ENCODE data around the gene GOLGA8B. TPM values are rescaled to one million over a fixed set of nuclear protein-coding genes. Genes with fewer than 3 reads are reported as not detected.
"Not testable (repeated sequence)": the region's sequence is repeated elsewhere in the genome, so short reads cannot be mapped to it uniquely, and the experiment has no call there.

Gene GOLGA8B
- total and polyA plus RNA-seq, 12 donors = 4.0 to 80.6 (median 21.4) TPM

GRCh38 chr15:34555162-34555561, 28.3 kb downstream of the GOLGA8B start:
- 88% methylated on average over 2 of the region's 7 CpGs; no CpG with 5 or more reads in 1 of the 2 donors for WGBS, 2 donors
- H3K36me3 ChIP-seq; DNase-seq; H3K9me3 ChIP-seq; H3K4me1 ChIP-seq; intact Hi-C loops (cut with DNase I); H3K4me3 ChIP-seq; H3K27ac ChIP-seq; ATAC-seq; H3K27me3 ChIP-seq: not testable (repeated sequence)

DNA sequence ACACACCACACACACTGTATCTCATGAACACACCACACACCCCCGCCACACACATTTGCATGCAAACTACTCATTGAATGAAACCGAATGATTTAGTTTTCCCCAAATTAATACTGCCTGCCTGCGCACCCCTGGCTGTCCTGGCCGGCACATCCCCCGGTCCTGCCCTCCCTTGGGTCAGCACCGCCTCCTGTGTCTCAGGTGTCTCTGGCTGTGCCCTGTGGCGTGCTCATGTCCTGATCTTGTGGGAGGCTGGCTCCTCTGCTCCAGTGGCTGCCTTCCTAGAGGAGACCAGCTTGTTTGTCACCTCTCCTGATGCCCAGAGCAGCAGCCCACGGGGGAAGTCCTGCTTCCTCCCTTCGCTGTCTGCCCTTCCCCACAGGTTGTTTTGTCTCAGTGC, 28.7 kb downstream of the GOLGA8B start:
- H3K36me3 ChIP-seq; H3K27ac ChIP-seq; H3K27me3 ChIP-seq; H3K4me3 ChIP-seq; H3K4me1 ChIP-seq; H3K9me3 ChIP-seq; DNase-seq; ATAC-seq; intact Hi-C loops (cut with DNase I): not testable (repeated sequence)
- 90% methylated on average over 4 of the region's 9 CpGs; no CpG with 5 or more reads in 1 of the 2 donors for WGBS, 2 donors

DNA sequence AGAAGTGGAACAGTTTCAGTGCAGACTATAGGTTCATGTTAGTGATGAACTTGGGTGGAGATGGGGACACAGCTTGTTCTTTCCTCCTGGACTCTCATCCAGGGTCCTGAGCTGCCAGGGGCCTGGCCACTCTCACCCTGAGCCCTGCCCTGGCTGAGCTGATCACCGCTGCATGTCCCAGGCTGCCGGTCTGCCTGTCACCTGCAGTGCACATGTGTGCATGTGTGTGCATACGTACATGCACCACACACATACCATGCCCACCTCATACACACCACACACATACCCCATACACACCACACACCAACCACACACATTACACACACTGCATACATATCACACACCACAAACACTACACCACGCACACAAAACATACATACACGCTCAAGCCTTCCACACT, 29.3 kb downstream of the GOLGA8B start:
- ATAC-seq = peak in 3 of 8 donors; percentile 28 to 48 (median 36)
- H3K27me3 ChIP-seq; H3K4me3 ChIP-seq; DNase-seq; H3K27ac ChIP-seq; intact Hi-C loops (cut with DNase I); H3K36me3 ChIP-seq; H3K4me1 ChIP-seq; H3K9me3 ChIP-seq: not testable (repeated sequence)
- WGBS, 2 donors = 92% methylated on average over 3 of the region's 5 CpGs

- ATAC-seq; H3K27me3 ChIP-seq; H3K27ac ChIP-seq; H3K4me1 ChIP-seq; H3K4me3 ChIP-seq; H3K36me3 ChIP-seq; DNase-seq; intact Hi-C loops (cut with DNase I); H3K9me3 ChIP-seq: not testable (repeated sequence)
- WGBS, 2 donors = no CpG with 5 or more reads among the region's 3 CpGs
Observed at GRCh38 chr15:34550129-34550528, 33.3 kb downstream of the GOLGA8B start.

GRCh38 chr15:34549381-34549809, 34.1 kb downstream of the GOLGA8B start:
- H3K27me3 ChIP-seq; H3K4me3 ChIP-seq; H3K36me3 ChIP-seq; ATAC-seq; intact Hi-C loops (cut with DNase I); H3K9me3 ChIP-seq; H3K27ac ChIP-seq; DNase-seq; H3K4me1 ChIP-seq: not testable (repeated sequence)
- 95% methylated on average over 1 of the region's 4 CpGs; no CpG with 5 or more reads in 1 of the 2 donors for WGBS, 2 donors

GRCh38 chr15:34543860-34544649, 39.4 kb downstream of the GOLGA8B start:
- H3K4me1 ChIP-seq; H3K4me3 ChIP-seq; H3K9me3 ChIP-seq; H3K27me3 ChIP-seq; H3K27ac ChIP-seq; intact Hi-C loops (cut with DNase I); ATAC-seq; H3K36me3 ChIP-seq; DNase-seq: not testable (repeated sequence)
- 100% methylated on average over 2 of the region's 7 CpGs; no CpG with 5 or more reads in 1 of the 2 donors for WGBS, 2 donors

DNA sequence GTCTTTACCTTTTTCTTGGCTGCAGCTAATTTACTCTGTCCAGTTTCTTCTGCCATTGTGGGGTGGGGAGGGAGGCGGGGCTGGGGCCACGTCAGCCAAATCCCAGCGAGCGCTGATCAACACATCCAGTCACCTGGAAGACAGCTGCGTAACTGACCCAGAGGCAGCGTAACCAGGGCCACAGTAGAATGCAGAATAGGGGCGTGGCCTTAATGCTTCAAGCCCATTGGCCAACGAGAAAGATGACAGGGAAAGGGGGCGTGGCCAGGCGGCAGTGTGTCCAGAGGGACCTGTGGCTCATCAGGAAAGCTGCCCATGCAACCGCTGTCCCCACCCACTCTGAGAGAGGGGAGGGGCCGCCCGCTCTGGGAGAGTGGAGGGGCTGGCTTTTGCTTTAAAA, 47.6 kb downstream of the GOLGA8B start:
- H3K27ac ChIP-seq; H3K9me3 ChIP-seq; intact Hi-C loops (cut with DNase I); DNase-seq; H3K4me3 ChIP-seq; H3K4me1 ChIP-seq; H3K36me3 ChIP-seq; H3K27me3 ChIP-seq: not testable (repeated sequence)
- ATAC-seq = peak in 1 of 8 donors; percentile 17
- WGBS, 2 donors = no CpG with 5 or more reads among the region's 13 CpGs

Other genes with a start within 250 kb of the GOLGA8B start
- gene SLC12A6, start 245.9 kb downstream of the GOLGA8B start, total RNA-seq = 10 to 100 TPM; 20.0 to 33.6 (median 26.0) TPM
- gene SLC12A6, start 245.9 kb downstream of the GOLGA8B start, polyA plus RNA-seq = 1 to 10 TPM; 3.4 to 8.7 TPM
- 100 to 1,000 TPM in 9 of 10 donors, 10 to 100 TPM in 1; 92.3 to 159 (median 119) TPM for gene NOP10, start 240.5 kb downstream of the GOLGA8B start, total RNA-seq
- 100 to 1,000 TPM; 101 to 410 TPM for gene NOP10, start 240.5 kb downstream of the GOLGA8B start, polyA plus RNA-seq
- gene NUTM1, start 240.3 kb downstream of the GOLGA8B start, total RNA-seq = not detected
- gene NUTM1, start 240.3 kb downstream of the GOLGA8B start, polyA plus RNA-seq = under 1 TPM in 1 of 2 donors, not detected in 1; under 0.01 TPM
- 100 to 1,000 TPM in 1 of 10 donors, 10 to 100 TPM in 9; 22.8 to 110 (median 50.6) TPM for gene LPCAT4, start 216.5 kb downstream of the GOLGA8B start, total RNA-seq
- gene LPCAT4, start 216.5 kb downstream of the GOLGA8B start, polyA plus RNA-seq = 10 to 100 TPM; 15.1 to 95.8 TPM
- 10 to 100 TPM in 7 of 10 donors, 1 to 10 TPM in 3; 7.6 to 20.5 (median 11.5) TPM for gene GOLGA8A, start 145.8 kb downstream of the GOLGA8B start, total RNA-seq
- gene GOLGA8A, start 145.8 kb downstream of the GOLGA8B start, polyA plus RNA-seq = 10 to 100 TPM in 1 of 2 donors, 1 to 10 TPM in 1; 4.4 to 67.0 TPM
- under 1 TPM in 4 of 10 donors, not detected in 6; 0.07 to 0.13 (median 0.11) TPM for gene GJD2, start 171.3 kb upstream of the GOLGA8B start, total RNA-seq
- gene GJD2, start 171.3 kb upstream of the GOLGA8B start, polyA plus RNA-seq = under 1 TPM in 1 of 2 donors, not detected in 1; 0.01 TPM
- over 10,000 TPM in 8 of 10 donors, 1,000 to 10,000 TPM in 2; 8,176 to 17,444 (median 13,199) TPM for gene ACTC1, start 211.9 kb upstream of the GOLGA8B start, total RNA-seq
- 1,000 to 10,000 TPM; 3,470 to 5,497 TPM for gene ACTC1, start 211.9 kb upstream of the GOLGA8B start, polyA plus RNA-seq

Data from heart right ventricle (tissue), 16 donors.